GM23338 (cell line): ENCODE results near the gene EPS8L1. TPM values are rescaled to one million over a fixed set of nuclear protein-coding genes. Genes with fewer than 3 reads are reported as not detected.

ENCODE experiments used
- ATAC-seq: fragments of 200-7000 bp; cut with Tn5 transposase; 3 replicates; pipeline ENCODE4 v1.9.1; 2020
- DNase-seq: peaks from one replicate; pipeline ENCODE4 v3.0.0-alpha.2; 2015; ENCODE audit warnings: low spot score
- H2AFZ ChIP-seq: fragments of 200-600 bp; sonication (generic); 2 replicates; pipeline ENCODE4 v1.8.0; 2016; ENCODE audit warnings: antibody characterized with exemption, mild to moderate bottlenecking, moderate library complexity
- H3F3A ChIP-seq: fragments of 200-600 bp; sonication (generic); replicated peaks from 2 replicates; pipeline ENCODE4 v1.8.0; 2017; ENCODE audit warnings: antibody characterized with exemption, mixed run types, low read depth
- H3K27ac ChIP-seq: fragments of 200-600 bp; sonication (generic); 2 replicates; pipeline ENCODE4 v1.6.1; 2016; ENCODE audit warnings: low read depth
- H3K27me3 ChIP-seq: fragments of 200-600 bp; sonication (generic); 2 replicates; pipeline ENCODE4 v1.8.0; 2016; ENCODE audit warnings: mild to moderate bottlenecking, mixed run types, moderate library complexity; ENCODE audit not compliant: insufficient read depth
- H3K36me3 ChIP-seq: fragments of 200-600 bp; sonication (generic); 2 replicates; pipeline ENCODE4 v1.8.0; 2016; ENCODE audit warnings: mild to moderate bottlenecking; ENCODE audit not compliant: insufficient read depth
- H3K4me1 ChIP-seq: fragments of 200-600 bp; sonication (generic); 2 replicates; pipeline ENCODE4 v1.8.0; 2016; ENCODE audit warnings: mild to moderate bottlenecking, moderate library complexity; ENCODE audit not compliant: insufficient read depth
- H3K4me2 ChIP-seq: fragments of 200-600 bp; sonication (generic); 2 replicates; pipeline ENCODE4 v1.7.1; 2017; ENCODE audit warnings: mixed run types
- H3K4me3 ChIP-seq: fragments of 200-600 bp; sonication (generic); 2 replicates; pipeline ENCODE4 v1.6.1; 2016; ENCODE audit warnings: mixed run types
- H3K79me2 ChIP-seq: fragments of 200-600 bp; sonication (generic); replicated peaks from 2 replicates; pipeline ENCODE4 v1.8.0; 2017; ENCODE audit warnings: mild to moderate bottlenecking; ENCODE audit not compliant: insufficient read depth
- H3K9me2 ChIP-seq: fragments of 200-600 bp; sonication (generic); 2 replicates; pipeline ENCODE4 v1.8.0; 2017; ENCODE audit not compliant: insufficient read depth
- H4K20me1 ChIP-seq: fragments of 200-600 bp; sonication (generic); replicated peaks from 2 replicates; pipeline ENCODE4 v1.8.0; 2017; ENCODE audit warnings: mild to moderate bottlenecking; ENCODE audit not compliant: insufficient read depth
- H3K27ac Mint-ChIP-seq: 2 replicates; pipeline ENCODE4 v1.8.0; 2020; ENCODE audit warnings: inconsistent platforms, mild to moderate bottlenecking, moderate library complexity, mixed read lengths
- H3K27me3 Mint-ChIP-seq: 3 replicates; pipeline ENCODE4 v1.8.0; 2022; ENCODE audit warnings: low read depth, mild to moderate bottlenecking, moderate library complexity, mixed read lengths, inconsistent platforms; ENCODE audit not compliant: insufficient read depth, poor library complexity
- H3K36me3 Mint-ChIP-seq: 3 replicates; pipeline ENCODE4 v1.8.0; 2021; ENCODE audit warnings: low read depth, mild to moderate bottlenecking, inconsistent platforms, moderate library complexity, mixed read lengths
- H3K4me1 Mint-ChIP-seq: 3 replicates; pipeline ENCODE4 v1.8.0; 2020; ENCODE audit warnings: mild to moderate bottlenecking, inconsistent platforms, mixed read lengths
- H3K4me3 Mint-ChIP-seq: 3 replicates; pipeline ENCODE4 v1.8.0; 2021; ENCODE audit warnings: moderate library complexity, mild to moderate bottlenecking, inconsistent platforms, mixed read lengths
- H3K9me3 Mint-ChIP-seq: 3 replicates; pipeline ENCODE4 v1.8.0; 2020; ENCODE audit warnings: moderate library complexity, mild to moderate bottlenecking, inconsistent platforms, mixed read lengths
- CREB1 ChIP-seq: fragments of 250-450 bp; sonication (Bioruptor Pico); IDR thresholded peaks from 2 replicates; pipeline ENCODE4 v1.5.0; 2020; ENCODE audit warnings: low read depth, mild to moderate bottlenecking, moderate library complexity
- CTCF ChIP-seq, 2 experiments: fragments of 200-600 bp in 1 of 2; sonication (generic) in 1 of 2; conservative IDR thresholded peaks; 2 replicates each; pipeline versions ENCODE4 v1.5.1 to v1.6.1; 2016 to 2017; ENCODE audit warnings: antibody characterized with exemption in 2 of 2, low read depth in 2 of 2, mild to moderate bottlenecking in 2 of 2, moderate library complexity in 1 of 2
- ETS1 ChIP-seq: IDR thresholded peaks from 2 replicates; pipeline ENCODE4 v1.6.1; 2016; ENCODE audit warnings: antibody characterized with exemption
- EZH2 ChIP-seq: fragments of 200-600 bp; sonication (generic); IDR thresholded peaks from one replicate; pipeline ENCODE4 v1.8.0; 2017; ENCODE audit warnings: antibody characterized with exemption, mild to moderate bottlenecking, low read depth; ENCODE audit not compliant: unreplicated experiment
- EZH2phosphoT487 ChIP-seq: fragments of 200-600 bp; sonication (generic); IDR thresholded peaks from one replicate; pipeline ENCODE4 v1.8.1; 2018; ENCODE audit warnings: antibody characterized with exemption; ENCODE audit not compliant: unreplicated experiment
- JUNB ChIP-seq: IDR thresholded peaks from one replicate; pipeline ENCODE4 v1.6.1; 2016; ENCODE audit warnings: antibody characterized with exemption; ENCODE audit not compliant: unreplicated experiment
- NANOG ChIP-seq: IDR thresholded peaks from 2 replicates; pipeline ENCODE4 v1.6.1; 2016; ENCODE audit warnings: antibody characterized with exemption, borderline replicate concordance
- POLR2AphosphoS5 ChIP-seq: IDR thresholded peaks from 2 replicates; pipeline ENCODE4 v1.6.1; 2016; ENCODE audit warnings: antibody characterized with exemption, low read depth
- STAT1 ChIP-seq: IDR thresholded peaks from one replicate; pipeline ENCODE4 v1.6.1; 2016; ENCODE audit warnings: antibody characterized with exemption; ENCODE audit not compliant: unreplicated experiment
- ZNF114 ChIP-seq: fragments of 250-450 bp; sonication (Bioruptor Pico); IDR thresholded peaks from 2 replicates; pipeline ENCODE4 v1.5.0; 2020; ENCODE audit warnings: mild to moderate bottlenecking, moderate library complexity
- ZNF331 ChIP-seq: fragments of 250-450 bp; sonication (Bioruptor Pico); IDR thresholded peaks from 2 replicates; pipeline ENCODE4 v1.5.0; 2020; ENCODE audit warnings: low read depth, mild to moderate bottlenecking, moderate library complexity
- ZNF462 ChIP-seq: fragments of 250-450 bp; sonication (Bioruptor Pico); IDR thresholded peaks from 2 replicates; pipeline ENCODE4 v1.5.0; 2020; ENCODE audit warnings: mild to moderate bottlenecking, moderate library complexity
- polyA plus RNA-seq: library from polyadenylated mRNA; unstranded; fragments of >200 nt; fragmentation: Nextera tagmentation; extraction: Ambion mirVana; gene quantifications from 2 replicates; pipeline ENCODE4 v1.2.1, GENCODE V29; 2016
- total RNA-seq: library from RNA; depleted of rRNA; stranded (reverse); fragments of >200 nt; shearing (Covaris generic); gene quantifications from 2 replicates; pipeline ENCODE4 v1.2.3, GENCODE V29; 2014

EPS8L1 gene
- total and polyA plus RNA-seq, 2 experiments from 2014 or later, result 47.5 to 51.2 TPM

- no peak overlapping the region for H2AFZ ChIP-seq
- ATAC-seq (no peak), DNase-seq (no peak)
- no peak overlapping the region for H3K27ac Mint-ChIP-seq
- peaks cover 6% of the 10 kb centered on the region; the same call in 2 of the 3 replicates for H3K4me1 Mint-ChIP-seq
- no peaks in the 10 kb centered on the region for H3K4me1 ChIP-seq
- H3K27me3 Mint-ChIP-seq, result peaks cover 6% of the 10 kb centered on the region
- H3K4me3 Mint-ChIP-seq, result no peak overlapping the region
- no peak overlapping the region for H3K4me2 ChIP-seq
- no peak overlapping the region for H3K27ac ChIP-seq
- H3K27me3 ChIP-seq, result no peaks in the 10 kb centered on the region
- H3K4me3 ChIP-seq, result no peak overlapping the region
- no peaks in the 10 kb centered on the region; the same call in 2 of the 3 replicates for H3K9me3 Mint-ChIP-seq
- H3K79me2 ChIP-seq, result no peaks in the 10 kb centered on the region
- H3F3A ChIP-seq, result no peaks in the 10 kb centered on the region
- TF ChIP-seq EZH2phosphoT487 (no peak), EZH2 (no peak), POLR2AphosphoS5 (no peak), ZNF114 (CRISPR knock-in tag) (no peak), ZNF331 (CRISPR knock-in tag) (no peak)
- peaks cover 16% of the 10 kb centered on the region; the same call in 2 of the 3 replicates for H3K36me3 Mint-ChIP-seq
- no peaks in the 10 kb centered on the region for H3K9me2 ChIP-seq
- peaks cover 4% of the 10 kb centered on the region for H3K36me3 ChIP-seq
- peaks cover 15% of the 10 kb centered on the region; the same call in 1 of the 2 replicates for H4K20me1 ChIP-seq
Measured at GRCh38 chr19:55103190-55103589, 27.5 kb downstream of the EPS8L1 start.

GRCh38 chr19:55105237-55105636 lies 29.6 kb downstream of the EPS8L1 start:
- Mint-ChIP-seq H3K4me3 (no peak overlapping the region), H3K36me3 (peaks cover 23% of the 10 kb centered on the region), H3K27me3 (peaks cover 6% of the 10 kb centered on the region), H3K27ac (no peak overlapping the region), H3K9me3 (no peaks in the 10 kb centered on the region; the same call in 2 of the 3 replicates), H3K4me1 (peaks cover 2% of the 10 kb centered on the region; the same call in 2 of the 3 replicates)
- no peaks in the 10 kb centered on the region for H3K9me2 ChIP-seq
- H3F3A ChIP-seq, result no peaks in the 10 kb centered on the region
- no peaks in the 10 kb centered on the region for H3K4me1 ChIP-seq
- no peaks in the 10 kb centered on the region for H3K79me2 ChIP-seq
- H4K20me1 ChIP-seq, result peaks cover 19% of the 10 kb centered on the region; the same call in 1 of the 2 replicates
- no peak for ATAC-seq
- no peak overlapping the region for H3K4me2 ChIP-seq
- H3K27ac ChIP-seq, result no peak overlapping the region
- H2AFZ ChIP-seq, result no peak overlapping the region
- no peak for DNase-seq
- H3K27me3 ChIP-seq, result no peaks in the 10 kb centered on the region
- H3K4me3 ChIP-seq, result no peak overlapping the region
- H3K36me3 ChIP-seq, result peaks cover 4% of the 10 kb centered on the region
- TF ChIP-seq STAT1 (no peak), POLR2AphosphoS5 (no peak), JUNB (no peak), ETS1 (no peak), ZNF331 (CRISPR knock-in tag) (no peak), NANOG (no peak), CREB1 (CRISPR knock-in tag) (no peak), ZNF462 (CRISPR knock-in tag) (no peak), EZH2 (no peak), CTCF (conservative IDR thresholded peaks at IDR 0.05; ENCODE audit: low read depth in 2 of 2) (no peak), ZNF114 (CRISPR knock-in tag) (no peak), EZH2phosphoT487 (no peak)
